ENCODE results near the gene TRERF1. TPM values are rescaled to one million over a fixed set of nuclear protein-coding genes. Genes with fewer than 3 reads are reported as not detected.

TRERF1 gene
- total and polyA plus RNA-seq, 2 experiments from 2014 or later, result 11.2 to 20.6 TPM

DNA sequence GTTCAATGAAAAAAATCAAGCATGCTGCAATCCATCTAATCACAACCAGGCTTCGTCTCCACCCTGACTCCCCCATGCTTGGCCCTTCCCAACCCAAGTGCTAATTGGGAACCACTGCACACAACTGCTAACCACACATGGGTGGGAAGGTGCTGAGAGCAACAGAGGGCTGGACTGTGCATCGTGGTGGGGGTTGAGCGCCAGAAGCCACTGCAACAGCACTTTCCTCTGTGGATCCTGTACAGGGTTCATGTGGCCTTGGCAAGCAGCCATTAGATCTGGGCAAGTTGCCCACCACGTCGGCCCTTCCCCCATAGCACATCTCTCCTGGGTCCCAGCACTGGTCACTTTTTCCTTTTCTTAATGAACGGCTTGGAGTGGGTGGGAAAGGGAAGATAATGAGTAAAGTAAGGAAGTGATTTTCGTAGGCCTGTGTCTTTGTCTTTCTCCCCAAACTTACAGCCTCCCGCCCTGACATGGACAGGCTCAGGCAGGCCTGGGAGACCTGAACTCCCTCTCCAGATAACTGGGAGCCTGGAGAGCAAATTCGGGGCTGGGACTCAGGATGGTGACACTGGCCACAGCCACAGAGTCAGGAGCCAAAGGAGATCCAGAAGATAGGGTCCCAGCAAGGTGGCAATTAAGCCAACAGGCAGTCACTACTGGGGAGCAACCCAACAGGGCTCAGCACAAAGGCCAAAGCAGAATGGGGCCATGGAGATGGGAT lies 199.7 kb downstream of the TRERF1 start:
- no peak for ATAC-seq
- Histone ChIP-seq H3F3A (replicated peaks; ENCODE audit: low read depth) (peaks cover 6% of the 10 kb centered on the region; the same call in 1 of the 2 replicates), H3K4me3 (no peak overlapping the region), H3K4me2 (no peak overlapping the region), H2AFZ (no peak overlapping the region), H3K27ac (ENCODE audit: low read depth) (no peak overlapping the region), H3K9me2 (ENCODE audit: insufficient read depth) (peaks cover 7% of the 10 kb centered on the region; the same call in 1 of the 2 replicates), H3K27me3 (ENCODE audit: insufficient read depth) (no peaks in the 10 kb centered on the region), H3K4me1 (ENCODE audit: insufficient read depth) (peaks cover 9% of the 10 kb centered on the region), H4K20me1 (replicated peaks; ENCODE audit: insufficient read depth) (no peaks in the 10 kb centered on the region), H3K79me2 (replicated peaks; ENCODE audit: insufficient read depth) (no peaks in the 10 kb centered on the region), H3K36me3 (ENCODE audit: insufficient read depth) (peaks cover 25% of the 10 kb centered on the region)
- peaks cover 12% of the 10 kb centered on the region for H3K27me3 Mint-ChIP-seq (ENCODE audit: insufficient read depth, low read depth, poor library complexity)
- H3K27ac Mint-ChIP-seq, result no peak overlapping the region
- TF ChIP-seq NANOG (IDR thresholded peaks at IDR 0.05; ENCODE audit: borderline replicate concordance) (no peak), EZH2phosphoT487 (IDR thresholded peaks at IDR 0.05; ENCODE audit: unreplicated experiment) (no peak), ZNF114 (CRISPR knock-in tag; IDR thresholded peaks at IDR 0.05) (no peak), EZH2 (IDR thresholded peaks at IDR 0.05; ENCODE audit: low read depth, unreplicated experiment) (no peak), ZNF331 (CRISPR knock-in tag; IDR thresholded peaks at IDR 0.05; ENCODE audit: low read depth) (no peak), CREB1 (CRISPR knock-in tag; IDR thresholded peaks at IDR 0.05; ENCODE audit: low read depth) (no peak)
- TF ChIP-seq, protein P1, sequence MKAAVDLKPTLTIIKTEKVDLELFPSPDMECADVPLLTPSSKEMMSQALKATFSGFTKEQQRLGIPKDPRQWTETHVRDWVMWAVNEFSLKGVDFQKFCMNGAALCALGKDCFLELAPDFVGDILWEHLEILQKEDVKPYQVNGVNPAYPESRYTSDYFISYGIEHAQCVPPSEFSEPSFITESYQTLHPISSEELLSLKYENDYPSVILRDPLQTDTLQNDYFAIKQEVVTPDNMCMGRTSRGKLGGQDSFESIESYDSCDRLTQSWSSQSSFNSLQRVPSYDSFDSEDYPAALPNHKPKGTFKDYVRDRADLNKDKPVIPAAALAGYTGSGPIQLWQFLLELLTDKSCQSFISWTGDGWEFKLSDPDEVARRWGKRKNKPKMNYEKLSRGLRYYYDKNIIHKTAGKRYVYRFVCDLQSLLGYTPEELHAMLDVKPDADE (IDR thresholded peaks at IDR 0.05), result no peak
- TF ChIP-seq, protein P2, sequence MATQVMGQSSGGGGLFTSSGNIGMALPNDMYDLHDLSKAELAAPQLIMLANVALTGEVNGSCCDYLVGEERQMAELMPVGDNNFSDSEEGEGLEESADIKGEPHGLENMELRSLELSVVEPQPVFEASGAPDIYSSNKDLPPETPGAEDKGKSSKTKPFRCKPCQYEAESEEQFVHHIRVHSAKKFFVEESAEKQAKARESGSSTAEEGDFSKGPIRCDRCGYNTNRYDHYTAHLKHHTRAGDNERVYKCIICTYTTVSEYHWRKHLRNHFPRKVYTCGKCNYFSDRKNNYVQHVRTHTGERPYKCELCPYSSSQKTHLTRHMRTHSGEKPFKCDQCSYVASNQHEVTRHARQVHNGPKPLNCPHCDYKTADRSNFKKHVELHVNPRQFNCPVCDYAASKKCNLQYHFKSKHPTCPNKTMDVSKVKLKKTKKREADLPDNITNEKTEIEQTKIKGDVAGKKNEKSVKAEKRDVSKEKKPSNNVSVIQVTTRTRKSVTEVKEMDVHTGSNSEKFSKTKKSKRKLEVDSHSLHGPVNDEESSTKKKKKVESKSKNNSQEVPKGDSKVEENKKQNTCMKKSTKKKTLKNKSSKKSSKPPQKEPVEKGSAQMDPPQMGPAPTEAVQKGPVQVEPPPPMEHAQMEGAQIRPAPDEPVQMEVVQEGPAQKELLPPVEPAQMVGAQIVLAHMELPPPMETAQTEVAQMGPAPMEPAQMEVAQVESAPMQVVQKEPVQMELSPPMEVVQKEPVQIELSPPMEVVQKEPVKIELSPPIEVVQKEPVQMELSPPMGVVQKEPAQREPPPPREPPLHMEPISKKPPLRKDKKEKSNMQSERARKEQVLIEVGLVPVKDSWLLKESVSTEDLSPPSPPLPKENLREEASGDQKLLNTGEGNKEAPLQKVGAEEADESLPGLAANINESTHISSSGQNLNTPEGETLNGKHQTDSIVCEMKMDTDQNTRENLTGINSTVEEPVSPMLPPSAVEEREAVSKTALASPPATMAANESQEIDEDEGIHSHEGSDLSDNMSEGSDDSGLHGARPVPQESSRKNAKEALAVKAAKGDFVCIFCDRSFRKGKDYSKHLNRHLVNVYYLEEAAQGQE (IDR thresholded peaks at IDR 0.05; ENCODE audit: unreplicated experiment), result no peak
- TF ChIP-seq, protein P3, sequence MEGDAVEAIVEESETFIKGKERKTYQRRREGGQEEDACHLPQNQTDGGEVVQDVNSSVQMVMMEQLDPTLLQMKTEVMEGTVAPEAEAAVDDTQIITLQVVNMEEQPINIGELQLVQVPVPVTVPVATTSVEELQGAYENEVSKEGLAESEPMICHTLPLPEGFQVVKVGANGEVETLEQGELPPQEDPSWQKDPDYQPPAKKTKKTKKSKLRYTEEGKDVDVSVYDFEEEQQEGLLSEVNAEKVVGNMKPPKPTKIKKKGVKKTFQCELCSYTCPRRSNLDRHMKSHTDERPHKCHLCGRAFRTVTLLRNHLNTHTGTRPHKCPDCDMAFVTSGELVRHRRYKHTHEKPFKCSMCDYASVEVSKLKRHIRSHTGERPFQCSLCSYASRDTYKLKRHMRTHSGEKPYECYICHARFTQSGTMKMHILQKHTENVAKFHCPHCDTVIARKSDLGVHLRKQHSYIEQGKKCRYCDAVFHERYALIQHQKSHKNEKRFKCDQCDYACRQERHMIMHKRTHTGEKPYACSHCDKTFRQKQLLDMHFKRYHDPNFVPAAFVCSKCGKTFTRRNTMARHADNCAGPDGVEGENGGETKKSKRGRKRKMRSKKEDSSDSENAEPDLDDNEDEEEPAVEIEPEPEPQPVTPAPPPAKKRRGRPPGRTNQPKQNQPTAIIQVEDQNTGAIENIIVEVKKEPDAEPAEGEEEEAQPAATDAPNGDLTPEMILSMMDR (conservative IDR thresholded peaks at IDR 0.05; ENCODE audit: low read depth in 2 of 2), result no peak
- TF ChIP-seq, protein P4, sequence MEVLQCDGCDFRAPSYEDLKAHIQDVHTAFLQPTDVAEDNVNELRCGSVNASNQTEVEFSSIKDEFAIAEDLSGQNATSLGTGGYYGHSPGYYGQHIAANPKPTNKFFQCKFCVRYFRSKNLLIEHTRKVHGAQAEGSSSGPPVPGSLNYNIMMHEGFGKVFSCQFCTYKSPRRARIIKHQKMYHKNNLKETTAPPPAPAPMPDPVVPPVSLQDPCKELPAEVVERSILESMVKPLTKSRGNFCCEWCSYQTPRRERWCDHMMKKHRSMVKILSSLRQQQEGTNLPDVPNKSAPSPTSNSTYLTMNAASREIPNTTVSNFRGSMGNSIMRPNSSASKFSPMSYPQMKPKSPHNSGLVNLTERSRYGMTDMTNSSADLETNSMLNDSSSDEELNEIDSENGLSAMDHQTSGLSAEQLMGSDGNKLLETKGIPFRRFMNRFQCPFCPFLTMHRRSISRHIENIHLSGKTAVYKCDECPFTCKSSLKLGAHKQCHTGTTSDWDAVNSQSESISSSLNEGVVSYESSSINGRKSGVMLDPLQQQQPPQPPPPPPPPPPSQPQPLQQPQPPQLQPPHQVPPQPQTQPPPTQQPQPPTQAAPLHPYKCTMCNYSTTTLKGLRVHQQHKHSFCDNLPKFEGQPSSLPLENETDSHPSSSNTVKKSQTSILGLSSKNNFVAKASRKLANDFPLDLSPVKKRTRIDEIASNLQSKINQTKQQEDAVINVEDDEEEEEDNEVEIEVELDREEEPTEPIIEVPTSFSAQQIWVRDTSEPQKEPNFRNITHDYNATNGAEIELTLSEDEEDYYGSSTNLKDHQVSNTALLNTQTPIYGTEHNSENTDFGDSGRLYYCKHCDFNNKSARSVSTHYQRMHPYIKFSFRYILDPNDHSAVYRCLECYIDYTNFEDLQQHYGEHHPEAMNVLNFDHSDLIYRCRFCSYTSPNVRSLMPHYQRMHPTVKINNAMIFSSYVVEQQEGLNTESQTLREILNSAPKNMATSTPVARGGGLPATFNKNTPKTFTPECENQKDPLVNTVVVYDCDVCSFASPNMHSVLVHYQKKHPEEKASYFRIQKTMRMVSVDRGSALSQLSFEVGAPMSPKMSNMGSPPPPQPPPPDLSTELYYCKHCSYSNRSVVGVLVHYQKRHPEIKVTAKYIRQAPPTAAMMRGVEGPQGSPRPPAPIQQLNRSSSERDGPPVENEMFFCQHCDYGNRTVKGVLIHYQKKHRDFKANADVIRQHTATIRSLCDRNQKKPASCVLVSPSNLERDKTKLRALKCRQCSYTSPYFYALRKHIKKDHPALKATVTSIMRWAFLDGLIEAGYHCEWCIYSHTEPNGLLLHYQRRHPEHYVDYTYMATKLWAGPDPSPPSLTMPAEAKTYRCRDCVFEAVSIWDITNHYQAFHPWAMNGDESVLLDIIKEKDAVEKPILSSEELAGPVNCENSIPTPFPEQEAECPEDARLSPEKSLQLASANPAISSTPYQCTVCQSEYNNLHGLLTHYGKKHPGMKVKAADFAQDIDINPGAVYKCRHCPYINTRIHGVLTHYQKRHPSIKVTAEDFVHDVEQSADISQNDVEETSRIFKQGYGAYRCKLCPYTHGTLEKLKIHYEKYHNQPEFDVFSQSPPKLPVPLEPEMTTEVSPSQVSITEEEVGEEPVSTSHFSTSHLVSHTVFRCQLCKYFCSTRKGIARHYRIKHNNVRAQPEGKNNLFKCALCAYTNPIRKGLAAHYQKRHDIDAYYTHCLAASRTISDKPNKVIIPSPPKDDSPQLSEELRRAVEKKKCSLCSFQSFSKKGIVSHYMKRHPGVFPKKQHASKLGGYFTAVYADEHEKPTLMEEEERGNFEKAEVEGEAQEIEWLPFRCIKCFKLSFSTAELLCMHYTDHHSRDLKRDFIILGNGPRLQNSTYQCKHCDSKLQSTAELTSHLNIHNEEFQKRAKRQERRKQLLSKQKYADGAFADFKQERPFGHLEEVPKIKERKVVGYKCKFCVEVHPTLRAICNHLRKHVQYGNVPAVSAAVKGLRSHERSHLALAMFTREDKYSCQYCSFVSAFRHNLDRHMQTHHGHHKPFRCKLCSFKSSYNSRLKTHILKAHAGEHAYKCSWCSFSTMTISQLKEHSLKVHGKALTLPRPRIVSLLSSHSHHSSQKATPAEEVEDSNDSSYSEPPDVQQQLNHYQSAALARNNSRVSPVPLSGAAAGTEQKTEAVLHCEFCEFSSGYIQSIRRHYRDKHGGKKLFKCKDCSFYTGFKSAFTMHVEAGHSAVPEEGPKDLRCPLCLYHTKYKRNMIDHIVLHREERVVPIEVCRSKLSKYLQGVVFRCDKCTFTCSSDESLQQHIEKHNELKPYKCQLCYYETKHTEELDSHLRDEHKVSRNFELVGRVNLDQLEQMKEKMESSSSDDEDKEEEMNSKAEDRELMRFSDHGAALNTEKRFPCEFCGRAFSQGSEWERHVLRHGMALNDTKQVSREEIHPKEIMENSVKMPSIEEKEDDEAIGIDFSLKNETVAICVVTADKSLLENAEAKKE (CRISPR knock-in tag; IDR thresholded peaks at IDR 0.05), result no peak
- H3K36me3 Mint-ChIP-seq (ENCODE audit: low read depth), result peaks cover 84% of the 10 kb centered on the region
- no peaks in the 10 kb centered on the region for H3K9me3 Mint-ChIP-seq
- DNase-seq (ENCODE audit: low spot score), result no peak
- H3K4me1 Mint-ChIP-seq, result peaks cover 10% of the 10 kb centered on the region
- H3K4me3 Mint-ChIP-seq, result no peak overlapping the region

Data from GM23338 (cell line).